GM12875 (cell line): ENCODE data around the gene KYAT1.
A peak's percentile ranks its signal among the peaks of the same experiment; 100 is the strongest.

ENCODE experiments used
- H3K4me3 ChIP-seq: one replicate; pipeline ENCODE4 v1.5.1; 2011; ENCODE audit warnings: low read depth, low read length, control low read depth
- CTCF ChIP-seq: IDR thresholded peaks from 2 replicates; pipeline ENCODE4 v1.5.1; 2011; ENCODE audit warnings: low read depth, mild to moderate bottlenecking, control low read depth, inconsistent platforms, low read length, moderate library complexity, borderline replicate concordance; ENCODE audit not compliant: insufficient read depth

Gene KYAT1

GRCh38 chr9:128835246-128836210 is 46.2 kb downstream of the KYAT1 start:
- no peak for TF ChIP-seq CTCF
- H3K4me3 ChIP-seq = no peak overlapping the region

GRCh38 chr9:128833696-128834095 is 48.1 kb downstream of the KYAT1 start:
- H3K4me3 ChIP-seq = no peak overlapping the region
- no peak for TF ChIP-seq CTCF

GRCh38 chr9:128829477-128830251 is 52.1 kb downstream of the KYAT1 start, which contains the start of gene SPOUT1:
Gene SPOUT1, minus strand, starts transcription at chr9:128829794. Its CDS starts 14 bp downstream, at chr9:128829780.
- no peak for TF ChIP-seq CTCF
- H3K4me3 ChIP-seq = peak within 1 kb of the TSS; percentile 99

- TF ChIP-seq CTCF = no peak
- H3K4me3 ChIP-seq = peak overlapping the region; percentile 99
Observed at GRCh38 chr9:128828719-128829452, 52.9 kb downstream of the KYAT1 start.

GRCh38 chr9:128828267-128828666 is 53.5 kb downstream of the KYAT1 start:
- no peak overlapping the region for H3K4me3 ChIP-seq
- TF ChIP-seq CTCF = no peak

GRCh38 chr9:128825923-128826700 is 55.6 kb downstream of the KYAT1 start:
- no peak overlapping the region for H3K4me3 ChIP-seq
- no peak for TF ChIP-seq CTCF
